Muscle of arm (tissue), 12 donors: Measurements from ENCODE around the gene ATF3. TPM values are rescaled to one million over a fixed set of nuclear protein-coding genes. Genes with fewer than 3 reads are reported as not detected.
"Not testable (repeated sequence)": the region's sequence is repeated elsewhere in the genome, so short reads cannot be mapped to it uniquely, and the experiment has no call there.

Experiments
- DNase-seq: peaks from one replicate; pipeline ENCODE4 v3.0.0-alpha.2; 2013
- polyA plus RNA-seq, 12 donors: library from polyadenylated mRNA; unstranded; fragments of 120-200 nt; gene quantifications; one replicate each; pipeline ENCODE4 v1.2.1, GENCODE V29; 2013; ENCODE audit not compliant: insufficient read length in 12 of 12

The ATF3 gene
- polyA plus RNA-seq, 12 donors, result 11.9 to 120 (median 48.5) TPM; not detected in 1

DNA sequence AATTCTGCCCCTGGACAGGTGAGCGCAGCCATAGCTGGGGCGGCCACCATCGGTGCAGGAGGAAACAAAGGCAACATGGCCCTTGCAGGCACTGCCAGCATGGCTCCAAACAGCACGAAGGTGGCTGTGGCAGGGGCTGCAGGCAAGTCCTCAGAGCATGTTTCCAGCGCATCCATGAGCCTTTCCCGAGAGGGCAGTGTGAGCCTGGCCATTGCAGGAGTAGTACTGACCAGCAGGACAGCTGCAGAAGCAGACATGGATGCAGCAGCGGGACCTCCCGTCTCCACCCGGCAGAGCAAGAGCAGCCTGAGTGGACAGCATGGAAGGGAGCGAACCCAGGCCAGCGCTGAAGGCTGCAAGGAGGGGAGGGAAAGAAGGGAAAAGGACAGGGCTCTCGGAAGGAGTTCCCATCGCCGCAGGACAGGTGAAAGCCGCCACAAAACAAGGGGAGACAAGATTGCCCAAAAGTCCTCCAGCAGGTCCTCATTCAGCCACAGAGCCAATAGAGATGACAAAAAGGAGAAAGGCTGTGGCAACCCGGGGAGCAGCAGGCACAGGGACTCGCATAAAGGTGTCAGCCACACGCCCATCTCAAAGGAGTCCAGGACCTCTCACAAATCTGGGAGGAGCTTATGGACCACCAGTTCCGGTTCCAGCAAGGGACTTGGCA is 17.4 kb downstream of the ATF3 start:
- DNase-seq, result no peak

DNA sequence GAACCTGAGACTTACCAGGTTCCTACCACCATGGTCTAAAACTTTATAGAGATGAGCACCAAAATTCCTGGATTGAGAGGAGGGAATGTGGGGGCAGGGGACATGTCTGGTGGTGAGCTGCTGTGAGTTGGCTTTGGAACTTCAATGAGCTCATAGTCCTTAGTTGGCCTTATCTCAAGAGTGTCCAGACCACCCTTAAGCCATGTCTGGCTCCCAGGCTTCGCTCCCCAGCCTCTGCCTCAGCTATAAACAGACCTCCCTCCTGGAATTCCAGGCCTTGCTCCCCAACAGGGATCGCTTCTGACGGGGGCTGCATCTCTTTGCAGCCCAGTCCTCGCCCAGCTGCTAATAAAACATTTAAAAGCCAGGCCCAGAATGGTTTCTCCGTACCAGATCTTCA is 19.5 kb downstream of the ATF3 start:
- no peak for DNase-seq

DNA sequence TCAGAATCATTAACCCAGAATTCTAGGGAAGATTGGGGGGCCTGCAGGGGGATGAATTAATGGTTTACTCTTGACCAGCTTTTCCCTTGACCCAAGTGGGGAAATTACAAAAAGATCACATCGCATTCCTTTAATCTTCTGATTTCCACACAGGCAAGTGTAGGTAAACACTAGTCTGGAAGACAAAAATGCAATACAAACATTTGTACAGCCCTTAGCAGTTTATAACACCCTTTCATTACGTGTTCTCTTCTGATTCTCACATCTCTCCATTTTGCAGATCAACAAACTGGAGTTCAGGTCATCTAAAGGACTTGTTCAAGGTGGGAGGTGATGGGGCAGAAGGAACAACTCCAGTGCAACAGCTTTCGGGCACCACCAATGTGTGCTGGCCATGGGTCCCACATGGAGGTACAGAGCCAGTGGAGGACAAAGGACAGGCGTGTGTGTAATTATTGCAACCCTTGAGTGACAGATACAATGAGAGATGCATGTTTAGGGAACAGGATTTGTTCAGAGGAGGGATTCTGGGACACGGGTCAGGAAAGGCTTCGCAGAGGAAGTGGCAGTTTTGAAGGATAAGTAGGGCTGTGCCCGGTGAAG is 20.4 kb downstream of the ATF3 start:
- no peak for DNase-seq

DNA sequence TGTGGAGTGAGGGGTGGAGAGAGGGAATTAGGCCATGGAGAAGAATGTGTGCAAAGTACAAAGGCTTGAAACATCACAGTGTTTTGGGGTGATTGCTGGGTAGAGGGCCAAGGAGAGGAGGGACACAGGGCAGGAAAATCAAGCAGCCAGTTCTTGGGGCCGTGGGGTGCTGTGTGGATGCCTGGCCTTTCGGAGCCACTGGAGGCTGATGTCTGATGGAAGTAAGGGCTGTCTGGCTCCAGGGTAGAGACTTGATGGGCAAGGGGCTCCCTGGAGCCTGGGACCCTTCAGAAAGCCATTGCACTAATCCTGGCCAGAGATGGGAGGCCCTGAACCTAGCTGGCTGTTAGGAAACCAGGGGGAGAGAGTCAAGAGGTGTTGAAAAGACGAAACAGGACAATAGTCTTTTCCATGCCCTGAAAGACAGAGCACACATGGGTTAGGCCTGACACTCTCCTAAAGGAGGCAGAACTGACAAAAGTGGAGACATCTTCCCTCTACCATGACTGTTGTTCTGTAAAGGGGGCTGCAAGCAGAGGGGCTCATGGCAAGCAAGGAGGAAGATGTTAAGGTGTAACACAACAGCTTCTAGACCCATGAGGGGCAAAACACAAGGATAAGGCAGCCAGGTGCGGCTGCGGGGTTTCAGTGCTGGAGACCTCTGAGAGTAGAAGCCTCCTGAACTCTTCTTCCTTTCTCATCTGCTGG is 21.0 kb downstream of the ATF3 start:
- no peak for DNase-seq

DNA sequence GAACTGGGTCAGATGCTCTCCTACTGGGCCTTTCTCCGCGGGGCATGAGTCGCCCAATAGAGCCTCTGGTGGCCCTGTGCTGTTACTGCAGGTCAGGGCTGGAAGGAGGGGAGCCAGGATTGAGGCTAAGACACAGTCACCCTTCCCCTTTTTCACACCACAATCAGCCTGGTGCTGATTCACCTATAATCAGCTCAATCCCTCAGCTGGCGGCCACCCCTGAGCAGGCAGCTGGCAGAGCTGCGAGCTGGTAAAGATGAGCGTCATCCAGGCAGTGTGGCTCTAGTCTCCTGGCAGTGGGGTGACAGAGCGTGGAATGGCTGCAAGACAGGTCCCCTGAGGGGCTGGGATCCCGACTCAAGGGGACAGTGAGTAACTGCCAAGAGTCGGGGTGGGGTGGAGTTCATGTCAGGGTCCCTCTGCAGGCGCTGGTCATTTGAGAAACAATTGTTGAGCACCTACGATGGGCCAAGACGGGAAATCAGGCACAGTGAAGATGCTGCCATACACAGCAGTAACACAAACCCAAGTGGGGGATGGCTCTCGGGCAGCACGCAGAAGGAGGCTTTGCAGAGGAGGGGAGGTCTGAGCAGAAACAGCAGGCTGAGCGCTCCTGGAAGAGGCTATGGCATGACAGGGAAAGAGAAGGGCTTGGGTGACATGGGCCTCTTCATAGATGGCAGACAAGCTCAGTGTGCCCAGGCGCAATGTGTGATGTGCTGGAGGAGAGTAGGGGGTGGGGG is 21.8 kb downstream of the ATF3 start:
- no peak for DNase-seq

DNA sequence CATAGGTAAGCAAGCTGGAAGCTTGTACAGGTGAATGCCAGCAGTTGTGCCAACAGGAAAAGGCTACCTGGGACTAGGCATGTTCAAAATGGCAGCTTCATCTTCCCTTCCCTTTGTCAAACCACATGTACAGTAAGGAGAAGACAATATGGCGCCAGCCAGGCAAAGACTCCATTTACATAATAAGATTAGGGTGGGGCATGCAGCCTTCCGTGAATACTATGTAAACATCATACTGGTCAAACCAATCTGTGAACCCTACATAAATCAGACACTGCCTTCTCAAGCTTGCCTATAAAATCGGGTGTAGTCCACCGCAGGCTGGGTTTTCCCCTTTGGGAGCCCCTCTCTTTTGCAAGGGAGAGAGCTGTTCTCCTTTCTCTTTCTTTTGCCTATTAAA is 24.6 kb downstream of the ATF3 start:
- no peak for DNase-seq

DNA sequence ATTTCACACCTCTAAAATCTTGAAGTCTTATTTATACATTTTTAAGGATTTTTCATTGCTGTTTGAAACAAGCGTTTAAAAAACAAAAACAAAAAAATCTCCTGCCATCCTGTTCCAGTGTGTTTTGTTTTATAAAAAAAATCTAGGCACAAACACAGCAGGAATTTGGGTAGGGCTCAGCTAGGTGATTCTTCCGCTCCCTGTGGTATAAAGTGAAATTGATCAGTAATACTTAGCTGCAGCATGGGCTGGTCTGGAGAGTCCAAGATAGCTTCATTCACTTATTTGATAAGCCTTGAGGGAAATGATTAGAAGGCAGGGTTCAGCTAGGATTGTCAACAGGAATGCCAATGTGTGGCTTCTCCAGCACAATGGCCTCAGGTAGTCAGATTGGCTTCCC is 25.7 kb downstream of the ATF3 start:
- no peak for DNase-seq

DNA sequence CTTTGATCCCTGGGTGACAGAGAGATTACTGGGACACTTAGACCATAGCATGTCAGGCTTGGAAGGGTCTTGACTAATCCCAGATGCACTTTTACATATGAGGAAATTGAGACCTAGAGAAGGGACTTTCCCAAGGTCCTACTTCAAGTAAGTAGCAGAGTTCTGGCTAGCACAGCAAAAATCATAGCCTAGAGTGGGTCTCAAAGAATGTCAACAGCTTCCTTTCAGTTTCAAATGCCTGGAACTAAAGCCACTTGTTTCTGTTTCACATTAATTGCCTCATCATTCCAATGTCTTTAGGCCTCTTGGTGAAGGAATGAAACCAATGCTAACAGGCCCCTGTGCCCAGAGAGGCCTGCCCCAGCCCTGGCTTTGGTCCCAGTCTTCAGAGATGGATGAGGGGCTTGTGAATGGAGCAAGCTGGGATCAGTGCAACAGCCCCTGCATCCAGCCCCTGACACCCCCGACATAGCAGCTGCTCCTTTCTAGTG is 26.6 kb downstream of the ATF3 start:
- DNase-seq, result no peak

DNA sequence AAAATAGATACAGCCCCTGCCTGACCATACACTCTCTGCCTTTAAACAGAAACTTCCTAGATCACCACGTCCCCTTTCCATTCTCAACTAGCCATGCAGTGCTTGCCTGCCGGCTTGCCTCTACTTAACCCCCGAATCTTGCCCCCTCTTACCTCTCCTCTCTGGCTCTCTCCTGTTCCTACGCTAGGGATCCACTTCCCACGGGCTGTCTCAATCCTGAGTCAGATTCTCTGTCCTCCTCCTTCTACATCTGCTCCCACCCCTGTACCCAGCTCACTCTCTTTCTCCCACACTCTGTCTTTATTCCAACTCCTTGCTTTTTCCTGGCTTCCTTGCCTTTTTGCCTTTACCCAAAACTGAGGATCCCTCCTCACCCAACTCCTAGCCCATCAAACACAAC is 29.3 kb downstream of the ATF3 start:
- DNase-seq, result no peak

DNA sequence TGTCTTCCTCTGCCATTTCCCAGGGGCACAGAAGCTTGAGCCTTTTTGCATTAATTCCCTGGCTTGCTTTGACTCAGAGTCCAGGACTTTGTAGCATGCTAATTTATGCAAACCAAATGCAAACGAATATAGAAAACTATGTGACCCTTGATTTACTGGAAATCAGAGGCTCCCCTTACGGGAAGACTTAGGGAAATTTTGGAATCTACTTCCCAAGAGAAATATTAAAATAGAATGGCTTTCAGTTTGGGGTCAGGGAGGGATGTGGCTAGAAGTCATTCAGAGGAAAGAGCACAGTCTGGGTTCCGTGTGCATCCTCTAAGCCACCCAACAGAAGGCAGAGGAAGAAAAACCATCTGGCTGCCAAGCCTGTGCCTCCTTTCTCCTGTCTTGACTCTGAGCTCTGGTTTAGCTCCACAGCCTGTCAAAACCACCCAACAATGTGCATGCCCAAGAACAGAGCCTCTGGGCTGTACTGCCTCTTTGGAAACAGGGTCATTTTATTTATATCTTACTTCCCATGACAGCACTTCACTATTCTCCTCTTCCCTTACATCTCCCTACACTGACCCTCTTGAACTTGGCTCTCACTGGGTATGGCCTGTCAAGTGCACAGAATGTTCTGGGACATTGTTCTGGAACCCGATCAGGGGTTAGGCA is 30.1 kb downstream of the ATF3 start:
- DNase-seq, result no peak

DNA sequence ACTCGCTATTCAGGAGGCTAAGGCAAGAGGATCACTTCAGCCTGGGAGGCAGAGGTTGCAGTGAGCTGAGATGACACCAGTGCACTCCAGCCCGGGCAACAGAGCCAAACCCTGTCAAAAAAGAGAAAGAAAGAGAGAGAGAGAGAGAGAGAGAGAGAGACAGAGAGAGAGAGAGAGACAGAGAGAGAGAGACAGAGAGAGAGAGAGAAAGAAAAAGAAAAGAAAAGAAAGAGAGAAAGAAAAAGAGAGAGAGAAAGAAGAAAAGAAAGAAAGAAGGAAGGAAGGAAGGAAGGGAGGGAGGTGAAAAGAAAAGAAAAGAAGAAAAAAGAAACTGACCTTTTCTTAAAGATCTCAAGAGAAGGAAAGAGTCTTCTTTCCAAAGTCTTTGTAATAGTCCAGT is 31.0 kb downstream of the ATF3 start:
- DNase-seq, result not testable (repeated sequence)

DNA sequence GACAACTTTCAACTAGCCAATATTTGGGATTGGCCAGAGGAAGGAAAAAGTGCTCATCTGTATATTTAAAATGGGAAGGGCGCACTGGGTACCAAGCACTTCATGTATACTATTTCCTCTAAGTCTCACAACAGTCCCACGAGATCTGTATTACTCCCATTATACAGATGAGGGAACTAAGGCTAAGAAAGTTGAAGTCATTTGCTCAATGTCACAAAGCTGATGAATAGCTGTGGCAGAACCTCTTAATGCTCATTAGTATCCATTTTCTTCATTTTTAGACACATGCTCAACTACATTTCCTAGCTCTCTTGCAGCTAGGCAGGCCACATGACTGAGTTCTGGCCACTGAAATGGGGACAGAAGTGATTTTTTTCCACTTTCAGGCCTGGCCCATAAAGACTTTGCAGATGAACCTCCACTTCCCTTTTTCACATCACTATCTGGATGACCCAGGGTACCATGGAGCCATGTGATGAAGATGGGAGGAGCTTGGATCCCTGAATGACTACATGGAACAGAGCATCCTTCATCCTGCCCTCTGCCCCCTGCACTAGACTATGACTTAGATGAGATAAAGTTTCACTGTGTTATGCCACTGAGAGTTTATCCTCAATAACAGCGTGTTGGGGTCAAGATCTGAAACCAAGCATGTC is 31.8 kb downstream of the ATF3 start:
- DNase-seq, result no peak

DNA sequence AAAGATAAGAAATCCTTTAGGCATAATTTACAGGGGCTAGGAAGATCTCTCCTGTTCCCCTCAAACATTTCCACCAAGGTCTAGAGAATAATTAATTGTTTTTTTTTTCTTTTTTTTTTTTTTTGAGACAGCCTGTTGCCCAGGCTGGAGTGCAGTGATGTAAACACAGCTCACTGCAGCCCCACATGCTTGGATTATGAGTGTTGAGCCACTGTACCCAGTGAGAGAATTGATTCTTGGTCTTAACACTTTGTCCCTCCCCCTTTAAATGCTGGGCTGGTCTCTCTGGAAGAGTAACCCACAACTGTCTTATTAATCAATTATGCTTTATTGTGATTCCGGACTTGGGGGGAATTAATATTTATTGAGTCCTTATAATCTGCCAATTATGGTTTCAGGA is 33.4 kb downstream of the ATF3 start:
- DNase-seq, result no peak

DNA sequence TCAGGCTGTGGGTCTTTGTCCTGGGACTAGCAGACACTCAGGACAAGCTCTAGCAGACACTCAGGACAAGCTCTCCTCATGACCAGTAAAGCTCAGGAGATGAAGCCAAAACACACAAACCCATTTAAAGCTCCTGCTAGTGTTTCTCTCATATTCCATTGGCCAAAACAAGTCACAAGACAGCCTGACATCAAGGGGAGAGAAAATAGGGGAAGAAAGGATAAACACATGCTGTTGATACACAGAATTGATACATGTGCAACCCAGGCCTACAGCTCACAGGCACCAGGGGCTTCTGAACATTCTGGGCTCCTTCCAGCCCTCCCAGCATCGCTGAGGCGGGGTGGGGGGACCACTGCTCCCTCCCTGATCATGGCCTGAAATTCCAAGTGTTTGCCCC is 35.3 kb downstream of the ATF3 start:
- DNase-seq, result no peak

DNA sequence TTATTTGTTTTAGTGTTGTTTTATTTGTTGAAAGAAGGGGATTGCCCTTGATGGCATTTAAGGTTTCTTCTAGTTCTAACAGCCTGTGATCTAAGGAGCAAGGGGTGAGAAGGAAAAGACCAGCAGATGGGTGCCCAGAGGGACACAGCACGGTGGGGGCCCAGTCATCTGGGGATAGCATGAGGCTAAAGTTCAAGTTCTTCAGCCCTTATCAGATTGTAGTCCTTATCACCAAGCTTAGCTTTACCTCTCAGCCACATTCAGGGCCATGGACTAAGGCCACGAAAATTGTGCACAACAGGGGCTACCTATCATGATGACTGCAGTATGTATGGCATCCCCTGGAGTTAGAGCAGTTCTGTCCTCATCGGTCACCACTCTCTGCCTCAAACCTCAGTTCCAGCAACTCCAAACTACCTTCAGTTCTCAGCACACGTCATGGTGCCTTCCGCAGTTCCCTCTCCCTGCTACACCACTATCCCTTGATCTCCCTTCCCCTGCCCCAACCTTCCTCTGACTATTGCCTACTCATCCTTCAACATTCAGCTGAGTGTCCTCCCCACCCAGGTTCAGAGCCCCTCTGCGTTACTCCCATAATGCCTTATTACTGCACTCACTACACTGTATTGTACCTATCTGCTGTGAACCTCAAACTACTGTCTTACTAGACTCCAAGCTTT is 36.4 kb downstream of the ATF3 start:
- DNase-seq, result no peak

DNA sequence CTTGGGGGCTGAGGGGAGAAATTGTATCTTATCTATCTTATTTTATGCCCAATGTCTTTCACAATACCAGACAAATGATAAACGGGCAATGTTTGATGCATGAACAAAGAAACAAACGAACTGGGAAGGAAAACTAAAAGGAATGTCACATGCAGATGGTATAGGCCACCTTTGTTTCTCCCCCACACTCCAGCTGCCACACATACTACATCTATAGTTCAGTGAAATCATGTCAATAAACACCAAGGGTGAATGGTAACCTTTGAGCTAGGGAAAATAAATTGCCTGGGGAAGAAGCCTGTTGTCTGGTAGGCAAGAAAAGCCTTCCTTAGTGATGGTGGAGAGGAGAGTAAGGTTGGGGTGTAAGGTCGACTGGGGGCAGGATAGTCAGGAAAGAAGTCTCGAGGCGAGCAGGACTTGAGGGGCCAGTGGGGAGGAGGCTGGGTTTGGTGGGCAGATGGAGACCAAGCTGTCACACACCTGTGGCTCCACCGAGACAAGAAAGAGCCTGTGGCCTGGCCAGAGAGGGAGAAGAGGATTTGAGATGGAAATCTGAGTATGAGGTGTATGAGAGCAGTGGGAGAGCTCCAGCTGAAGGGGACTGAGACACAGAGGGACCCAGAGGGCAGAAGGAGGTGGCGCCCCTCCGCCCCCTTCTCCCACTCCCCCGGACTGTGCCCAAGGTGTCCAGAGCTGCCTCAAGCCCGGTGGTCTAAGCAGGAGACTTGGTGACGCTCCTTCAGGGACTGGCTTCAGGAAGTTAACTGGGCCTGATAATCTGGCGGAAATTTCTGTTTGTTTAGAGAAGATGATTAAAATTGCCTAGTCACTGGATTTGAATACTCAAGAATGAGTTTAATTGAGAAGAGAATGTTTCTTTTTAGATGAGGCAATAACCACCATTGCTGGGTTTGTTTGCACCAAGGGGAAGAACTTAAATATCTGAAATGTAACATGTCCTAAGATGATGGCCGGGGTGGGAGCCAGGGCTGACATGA is 37.3 kb downstream of the ATF3 start:
- DNase-seq, result no peak

DNA sequence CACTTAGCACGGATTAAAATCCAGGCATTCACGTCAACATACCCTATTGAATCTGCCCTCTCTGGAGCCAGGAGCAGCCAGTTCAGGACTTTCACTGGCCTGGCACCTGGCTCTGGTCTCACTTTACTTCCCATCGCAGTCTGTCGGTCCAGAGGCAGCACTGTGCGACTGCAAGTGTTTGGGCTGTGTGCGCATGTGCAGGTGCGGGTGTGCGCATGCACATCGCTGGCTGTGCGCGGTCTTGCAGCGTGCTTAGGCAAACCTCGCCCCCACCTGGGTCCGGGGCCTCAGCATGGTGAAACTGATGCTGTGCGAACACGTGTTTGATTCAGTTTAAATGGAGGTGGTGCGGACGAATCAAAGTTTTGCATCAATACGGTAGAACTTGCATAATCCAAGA is 38.0 kb downstream of the ATF3 start:
- no peak for DNase-seq

DNA sequence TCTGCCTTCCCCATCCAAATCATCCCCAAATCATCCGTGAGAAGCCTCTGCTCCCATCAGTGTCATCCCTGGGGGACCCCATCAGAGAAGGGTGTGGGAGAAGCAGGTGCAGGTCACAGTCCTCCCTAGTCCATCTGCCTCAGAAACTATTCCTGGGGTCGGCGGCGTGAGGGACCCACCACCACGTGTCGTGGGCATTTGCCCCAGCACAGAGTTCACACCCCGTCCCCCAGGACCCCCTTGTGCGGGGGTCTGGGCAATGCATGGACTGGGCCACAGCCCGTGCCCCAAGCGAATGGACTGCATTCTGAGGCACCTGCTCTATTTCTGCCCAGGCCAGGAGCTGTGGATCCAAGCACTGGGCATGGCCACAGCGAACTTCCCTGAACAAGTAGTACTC is 38.4 kb downstream of the ATF3 start:
- DNase-seq, result no peak

DNA sequence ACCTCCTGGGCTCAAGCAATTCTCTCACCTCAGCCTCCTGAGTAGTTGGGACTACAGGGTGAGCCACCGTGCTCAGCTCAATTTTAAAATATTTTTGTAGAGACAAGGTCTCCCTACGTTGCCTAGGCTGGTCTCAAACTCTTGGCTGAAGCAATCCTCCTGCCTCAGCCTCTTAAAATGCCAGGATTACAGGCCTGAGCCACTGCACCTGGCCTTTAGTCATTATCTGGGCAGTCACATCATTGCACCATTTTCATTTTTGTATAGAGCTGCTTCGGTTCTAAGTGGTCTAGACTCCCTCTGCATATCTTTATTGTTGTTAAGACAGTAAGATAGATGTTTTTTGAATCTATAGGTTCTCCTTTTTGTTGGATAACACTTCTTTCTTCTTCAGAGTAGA is 39.9 kb downstream of the ATF3 start:
- no peak for DNase-seq

DNA sequence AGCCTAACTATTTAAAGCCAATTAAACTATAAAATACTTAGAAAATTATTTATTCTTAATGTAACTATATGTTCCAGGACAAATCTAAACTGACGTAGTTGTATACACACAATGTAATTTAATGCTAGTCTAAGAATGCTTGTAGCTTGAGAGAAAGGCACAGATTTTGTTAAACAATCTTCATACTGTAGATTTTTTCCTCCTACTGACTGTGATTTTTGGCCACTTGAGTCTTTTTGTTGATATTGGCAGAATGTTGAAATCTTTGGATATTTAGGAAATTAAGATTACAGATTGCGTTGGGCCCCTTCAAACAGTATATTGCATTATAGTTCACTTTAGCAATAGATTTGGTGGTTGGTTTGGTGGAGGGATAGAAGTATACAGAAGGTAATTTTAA is 40.5 kb downstream of the ATF3 start:
- DNase-seq, result no peak
